HG02840 (cell line): ENCODE measurements around the gene TACC2.

Source experiments
- ATAC-seq: cut with Tn5 transposase; IDR thresholded peaks from one replicate; pipeline ENCODE4 v1.9.1; 2021; ENCODE audit warnings: mild to moderate bottlenecking, moderate library complexity, moderate number of reproducible peaks; ENCODE audit not compliant: unreplicated experiment, low FRiP score

Gene TACC2

DNA sequence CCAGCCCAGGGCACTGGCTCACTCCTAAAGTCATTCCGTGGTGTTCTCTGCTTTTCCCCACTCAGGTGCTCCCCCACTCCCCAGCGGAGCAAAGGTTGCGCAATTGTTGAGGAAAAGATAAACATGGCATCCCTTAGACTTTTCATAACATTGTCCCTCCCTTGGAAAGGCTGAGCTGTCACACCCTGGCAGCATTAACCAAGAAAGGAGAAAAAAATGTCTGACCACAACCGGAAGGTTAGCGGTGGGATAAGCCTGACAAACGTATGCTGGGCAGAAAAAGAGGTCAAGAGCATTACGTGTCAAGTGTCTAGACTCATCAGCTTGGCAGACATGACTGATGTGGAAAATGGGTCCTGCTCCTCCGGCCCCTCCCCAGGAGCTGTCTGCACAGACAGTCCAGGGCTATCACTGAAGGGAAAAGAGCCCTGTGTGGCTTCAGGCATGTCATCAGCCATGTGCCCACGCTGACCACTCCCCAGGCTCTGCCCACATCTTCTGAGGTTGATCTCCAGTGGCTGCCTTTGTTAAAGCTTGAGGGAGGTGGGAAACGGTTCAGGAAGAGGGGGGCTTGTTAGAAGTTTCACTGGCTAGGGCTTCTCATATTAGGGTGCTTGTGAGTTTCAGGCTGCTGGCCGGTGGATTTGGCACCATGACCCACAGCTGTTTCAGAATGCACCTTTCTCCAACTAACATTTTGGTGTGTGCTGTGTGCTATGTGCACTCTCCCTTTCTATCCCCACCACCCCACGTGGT lies 312.3 kb downstream of the TACC2 start:
- ATAC-seq, result no peak

DNA sequence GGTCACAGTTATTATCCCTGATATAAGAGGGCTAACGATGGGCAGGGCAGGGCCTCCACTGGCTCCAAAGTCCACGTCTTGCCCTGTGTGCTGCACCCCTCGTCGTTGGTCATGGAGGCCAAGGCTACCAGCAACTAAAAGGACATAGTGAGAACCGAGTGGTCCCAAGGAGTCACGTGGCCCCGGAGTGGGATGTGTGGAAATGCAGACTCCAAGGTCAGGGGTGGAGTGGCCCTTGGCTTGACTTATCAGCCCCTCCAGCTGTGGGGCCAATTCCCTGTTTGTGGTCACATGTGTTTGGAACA lies 312.8 kb downstream of the TACC2 start:
- ATAC-seq, result no peak

DNA sequence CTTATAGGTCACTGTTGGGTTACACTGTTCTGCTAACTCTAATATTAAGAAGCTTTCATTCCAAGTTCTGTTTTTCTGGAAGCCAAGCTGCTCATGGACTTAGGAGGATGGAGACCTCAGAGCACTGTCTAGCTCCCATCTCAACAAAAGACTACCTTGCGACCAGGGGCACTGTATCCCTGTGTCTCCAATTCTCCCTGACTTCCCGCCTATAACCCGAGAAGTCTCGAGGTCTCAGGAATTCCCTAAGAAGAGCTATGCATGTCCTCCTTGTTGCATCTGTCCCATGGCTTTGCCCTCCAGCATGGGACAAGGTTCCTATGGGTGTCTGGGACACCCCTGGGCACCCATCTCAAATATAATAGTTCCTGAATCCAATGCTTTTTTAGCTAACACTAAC lies 313.4 kb downstream of the TACC2 start:
- no peak for ATAC-seq

DNA sequence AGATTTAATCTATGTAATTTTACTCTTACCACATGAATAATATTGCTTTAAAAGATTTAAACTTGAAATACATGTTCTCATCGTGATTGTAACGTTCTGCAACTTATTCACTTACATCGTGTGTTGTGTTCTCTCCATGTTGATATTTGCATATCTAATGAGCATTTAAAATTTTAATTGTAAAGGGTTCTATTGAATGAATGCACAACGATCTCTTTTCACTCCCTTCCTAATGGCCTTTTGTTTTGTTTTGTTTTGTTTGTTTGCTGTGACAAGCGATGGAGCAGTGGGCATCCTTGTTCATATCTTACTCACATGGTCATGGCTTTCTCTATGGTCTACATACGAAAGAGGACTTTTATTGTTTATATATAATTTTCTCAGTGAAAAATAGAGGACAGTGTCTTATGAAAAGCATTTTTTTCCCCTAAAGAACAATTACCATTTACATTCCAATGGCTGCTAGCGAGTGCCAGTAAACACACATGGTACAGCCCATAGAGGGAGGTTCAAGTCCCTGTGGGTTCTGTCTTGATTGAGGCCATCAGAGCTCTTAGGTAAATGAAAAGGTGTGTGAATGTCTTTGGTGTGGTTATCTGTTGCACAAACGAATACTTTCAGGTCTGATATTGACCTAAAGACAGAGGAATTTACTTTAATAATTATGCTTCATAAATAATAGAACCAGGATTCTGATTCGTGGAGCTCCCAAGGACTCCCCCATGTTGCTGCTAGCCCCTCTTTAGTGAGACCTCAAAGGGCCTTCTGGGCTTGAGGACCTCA lies 314.5 kb downstream of the TACC2 start:
- ATAC-seq, result no peak
